ENCODE data around the gene H1-8.
"Not testable (repeated sequence)": the region's sequence is repeated elsewhere in the genome, so short reads cannot be mapped to it uniquely, and the experiment has no call there.

Gene H1-8, protein sequence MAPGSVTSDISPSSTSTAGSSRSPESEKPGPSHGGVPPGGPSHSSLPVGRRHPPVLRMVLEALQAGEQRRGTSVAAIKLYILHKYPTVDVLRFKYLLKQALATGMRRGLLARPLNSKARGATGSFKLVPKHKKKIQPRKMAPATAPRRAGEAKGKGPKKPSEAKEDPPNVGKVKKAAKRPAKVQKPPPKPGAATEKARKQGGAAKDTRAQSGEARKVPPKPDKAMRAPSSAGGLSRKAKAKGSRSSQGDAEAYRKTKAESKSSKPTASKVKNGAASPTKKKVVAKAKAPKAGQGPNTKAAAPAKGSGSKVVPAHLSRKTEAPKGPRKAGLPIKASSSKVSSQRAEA

DNA sequence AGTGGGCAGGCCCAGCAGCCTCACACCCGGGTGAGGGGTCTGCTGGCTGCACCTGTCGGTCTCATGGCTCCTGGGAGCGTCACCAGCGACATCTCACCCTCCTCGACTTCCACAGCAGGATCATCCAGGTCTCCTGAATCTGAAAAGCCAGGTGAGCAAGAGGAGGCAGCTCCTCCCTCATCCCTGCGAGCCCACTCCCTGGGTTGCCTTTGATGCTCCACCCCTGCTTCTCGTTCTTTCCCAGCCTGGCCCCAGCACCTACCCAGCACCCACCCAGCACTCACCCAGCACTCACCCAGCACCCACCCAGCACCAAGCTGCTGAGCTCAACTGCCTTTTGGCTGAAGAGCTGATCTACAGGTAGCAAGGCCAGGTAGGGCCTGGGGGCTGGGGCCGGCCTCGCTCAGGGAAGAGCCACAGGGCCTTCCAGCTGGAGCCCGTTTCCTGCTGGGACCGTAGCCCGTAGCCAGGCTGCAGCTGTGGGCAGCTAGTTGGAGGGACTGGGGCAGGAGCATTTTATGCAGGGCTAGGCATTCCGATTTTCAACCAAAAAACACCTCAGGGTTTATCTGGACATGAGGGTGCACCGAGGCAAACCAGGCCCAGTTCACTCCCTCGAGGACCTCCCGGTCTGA, at the start of gene H1-8:
Gene H1-8, plus strand, starts transcription at position 20 of the 635 bp plus-strand sequence. Its CDS starts 44 bp downstream, at position 64.
- no peak for FAIRE-seq

DNA sequence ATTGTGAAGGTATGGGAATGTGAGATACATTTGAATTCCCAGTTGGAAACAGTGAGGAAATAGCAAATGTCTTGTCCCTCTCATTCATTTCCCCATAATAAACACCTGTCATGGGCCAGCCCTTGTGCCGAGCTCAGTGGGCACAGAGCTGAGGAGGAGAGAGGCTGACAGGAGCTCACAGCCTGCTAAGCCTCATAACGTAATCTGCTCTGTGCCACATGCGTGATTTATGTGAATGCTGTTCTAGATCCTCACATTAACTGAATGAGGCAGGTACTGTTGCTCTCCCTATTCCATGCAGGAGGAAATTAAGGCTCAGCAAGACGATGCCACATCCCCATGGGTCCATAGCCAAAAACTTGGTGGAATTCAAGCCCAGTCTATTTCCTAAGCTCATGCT, 49.8 kb upstream of the H1-8 start:
- no peak for FAIRE-seq

DNA sequence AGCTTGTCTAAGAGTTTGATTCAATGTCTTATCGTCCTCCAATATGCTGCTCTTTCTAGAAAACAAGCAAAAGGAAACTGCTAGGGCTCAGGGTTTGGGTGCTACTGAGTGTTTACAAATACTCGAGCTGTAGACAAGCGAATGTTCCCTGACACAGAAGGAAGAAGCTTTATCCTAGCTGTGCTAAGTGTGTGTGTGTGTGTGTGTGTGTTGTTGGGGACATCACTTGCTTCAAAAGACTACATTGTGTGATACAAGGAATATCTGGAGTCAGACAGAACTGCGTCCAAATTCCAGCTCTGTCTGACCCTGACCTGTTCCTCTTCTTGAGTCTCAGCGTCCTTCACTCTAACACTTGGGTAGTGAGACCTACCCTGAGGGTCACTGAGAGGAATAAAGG, 48.5 kb upstream of the H1-8 start:
- FAIRE-seq: not testable (repeated sequence)

DNA sequence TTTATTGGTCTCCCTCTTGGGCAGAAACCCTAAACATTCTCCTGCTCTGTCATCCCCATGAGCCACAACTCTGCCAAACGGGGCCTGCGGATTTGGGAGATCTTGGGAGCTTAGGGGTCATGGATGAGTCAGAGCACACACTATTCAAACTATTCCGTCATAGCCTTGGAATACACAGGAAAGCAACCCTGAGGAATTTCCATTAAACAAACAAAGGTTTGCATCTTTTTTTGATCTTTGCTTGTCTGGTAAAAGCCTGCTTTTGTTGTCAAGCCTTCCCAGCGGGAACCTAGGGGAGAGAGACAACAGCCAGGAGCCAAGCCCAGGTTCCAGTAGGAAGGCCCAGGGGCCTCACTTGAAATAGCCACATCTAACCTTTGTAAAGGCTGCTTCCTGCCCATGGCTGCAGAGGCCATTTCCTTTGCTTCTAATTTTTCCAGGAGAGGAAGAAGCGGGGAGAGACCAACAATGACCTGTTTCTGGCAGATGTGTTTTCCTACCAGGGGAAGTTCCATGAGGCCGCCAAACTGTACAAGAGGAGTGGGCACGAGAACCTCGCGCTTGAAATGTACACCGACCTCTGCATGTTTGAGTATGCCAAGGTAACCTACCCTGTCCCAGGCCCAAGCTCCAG, 47.9 kb upstream of the H1-8 start:
- FAIRE-seq: not testable (repeated sequence)

DNA sequence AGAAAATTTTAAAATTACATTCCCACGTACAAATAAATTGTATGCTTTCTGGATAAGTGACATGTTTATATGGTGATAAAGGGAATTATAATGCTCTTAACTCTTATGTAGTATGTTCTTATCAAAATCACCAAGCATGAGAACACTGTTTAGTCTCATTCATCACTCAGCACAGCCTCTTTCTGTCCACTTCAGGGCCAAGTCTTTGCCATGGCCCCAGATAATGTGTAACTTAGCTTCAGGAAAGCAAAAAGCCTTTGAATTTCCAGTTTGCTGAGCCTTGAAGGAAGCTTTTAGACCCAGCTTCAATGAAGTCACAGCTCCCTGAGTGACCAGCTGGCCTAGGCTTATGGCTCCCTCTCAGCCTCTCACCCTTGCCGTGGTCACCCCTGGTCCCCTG, 45.1 kb upstream of the H1-8 start:
- not testable (repeated sequence) for FAIRE-seq

DNA sequence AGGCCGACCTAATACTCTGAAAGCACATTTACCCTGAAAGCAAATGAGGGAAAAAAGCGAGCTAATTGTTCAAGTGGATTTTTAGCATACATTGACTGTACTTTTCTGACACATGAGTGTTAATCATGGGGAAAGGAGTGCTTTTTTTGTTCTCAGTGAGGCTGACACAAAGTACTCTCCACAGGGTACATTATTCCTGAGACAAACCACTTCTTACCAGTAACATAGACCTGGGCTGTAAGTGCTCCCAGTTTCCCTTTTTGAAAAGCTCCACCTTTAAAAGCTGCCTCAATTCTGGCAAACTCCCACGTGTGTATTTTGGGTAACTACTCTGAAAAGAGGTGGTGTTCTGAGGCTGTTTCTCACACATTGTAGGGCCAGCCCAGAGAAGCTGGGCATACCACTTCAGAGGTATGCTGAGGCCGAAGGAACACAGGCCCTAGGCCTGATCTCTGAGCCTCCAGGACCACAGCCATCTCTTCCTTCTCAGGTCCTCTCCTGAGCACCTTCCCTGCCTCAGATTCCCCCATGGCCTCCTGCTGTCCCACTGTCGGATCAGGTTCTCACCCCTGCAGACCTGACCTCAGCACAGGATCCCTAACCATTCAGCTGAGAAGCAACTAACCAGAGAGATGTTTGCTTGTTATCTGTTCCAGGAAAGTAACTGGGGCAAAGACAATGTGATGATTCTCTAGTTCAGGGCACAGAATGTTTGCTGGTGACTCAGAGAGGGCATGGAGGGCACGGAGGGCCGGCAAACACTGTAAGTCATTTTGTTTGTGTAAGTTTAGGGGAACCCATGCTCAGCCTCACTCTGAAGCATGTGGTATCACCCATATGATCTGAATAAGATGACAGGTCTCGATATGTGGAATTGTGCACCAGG, 44.1 kb upstream of the H1-8 start:
- not testable (repeated sequence) for FAIRE-seq

DNA sequence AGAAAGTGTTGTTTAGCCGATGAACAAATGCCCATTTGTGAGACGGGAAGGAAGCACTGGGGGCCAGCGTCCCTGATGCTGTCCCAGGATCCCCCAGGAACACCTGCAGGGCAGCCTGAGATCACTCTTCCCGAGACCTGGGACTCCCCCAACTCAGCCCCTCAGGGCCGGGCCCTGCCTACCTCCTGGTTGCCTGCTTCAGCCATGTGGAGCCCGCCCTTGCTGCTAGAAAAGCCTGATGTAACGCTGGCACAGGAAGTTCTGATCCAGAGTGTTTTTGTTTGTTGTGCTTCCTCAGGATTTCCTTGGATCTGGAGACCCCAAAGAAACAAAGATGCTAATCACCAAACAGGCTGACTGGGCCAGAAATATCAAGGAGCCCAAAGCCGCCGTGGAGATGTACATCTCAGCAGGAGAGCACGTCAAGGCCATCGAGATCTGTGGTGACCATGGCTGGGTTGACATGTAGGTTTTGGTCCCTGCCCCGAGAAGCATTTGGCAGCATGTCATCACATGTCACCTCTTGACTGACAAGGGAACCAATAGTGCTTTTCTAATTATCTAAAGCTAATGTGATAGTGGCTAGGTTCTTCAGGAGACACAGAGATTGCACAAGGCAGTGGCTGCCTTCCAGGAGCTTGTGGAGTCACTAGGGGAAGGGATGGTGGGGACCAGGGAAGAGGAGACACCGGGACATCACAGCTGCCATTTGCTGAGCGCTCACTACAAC, 43.2 kb upstream of the H1-8 start:
- not testable (repeated sequence) for FAIRE-seq

DNA sequence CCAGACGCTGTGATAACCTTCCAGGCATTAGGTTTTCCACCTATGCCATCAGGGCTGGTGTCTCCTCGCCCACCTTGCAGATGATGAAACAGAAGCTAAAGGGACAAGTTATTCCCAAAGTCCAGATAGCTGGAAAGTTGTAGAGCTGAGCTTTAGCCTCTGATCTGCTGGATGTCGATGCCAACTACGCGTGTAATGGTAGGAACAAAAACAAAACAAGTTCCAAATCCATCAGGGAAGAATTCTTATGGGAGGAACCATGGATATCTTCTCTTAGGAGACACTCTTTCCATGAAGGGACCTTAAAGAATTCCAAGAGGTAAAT, 42.7 kb upstream of the H1-8 start:
- FAIRE-seq: no peak

DNA sequence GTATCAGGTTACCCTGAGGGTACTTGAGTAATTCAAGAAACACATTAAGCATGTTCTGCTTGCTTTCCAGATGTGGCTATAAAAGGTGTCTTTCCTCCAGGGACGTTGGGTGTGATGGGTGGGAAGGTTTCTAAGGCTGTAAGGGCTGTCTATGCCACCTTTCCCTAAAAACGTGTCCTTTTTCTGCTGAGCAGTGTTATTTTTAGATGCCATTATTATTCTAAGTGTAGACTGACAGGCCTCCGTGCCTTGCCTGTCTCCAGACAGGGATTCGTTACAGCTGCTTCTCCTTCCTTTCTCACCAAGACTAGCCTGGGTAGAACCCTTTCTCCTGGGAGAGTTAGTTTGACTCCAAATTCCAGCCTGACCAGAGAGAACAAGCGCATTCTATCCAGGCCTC, 41.3 kb upstream of the H1-8 start:
- FAIRE-seq: no peak

DNA sequence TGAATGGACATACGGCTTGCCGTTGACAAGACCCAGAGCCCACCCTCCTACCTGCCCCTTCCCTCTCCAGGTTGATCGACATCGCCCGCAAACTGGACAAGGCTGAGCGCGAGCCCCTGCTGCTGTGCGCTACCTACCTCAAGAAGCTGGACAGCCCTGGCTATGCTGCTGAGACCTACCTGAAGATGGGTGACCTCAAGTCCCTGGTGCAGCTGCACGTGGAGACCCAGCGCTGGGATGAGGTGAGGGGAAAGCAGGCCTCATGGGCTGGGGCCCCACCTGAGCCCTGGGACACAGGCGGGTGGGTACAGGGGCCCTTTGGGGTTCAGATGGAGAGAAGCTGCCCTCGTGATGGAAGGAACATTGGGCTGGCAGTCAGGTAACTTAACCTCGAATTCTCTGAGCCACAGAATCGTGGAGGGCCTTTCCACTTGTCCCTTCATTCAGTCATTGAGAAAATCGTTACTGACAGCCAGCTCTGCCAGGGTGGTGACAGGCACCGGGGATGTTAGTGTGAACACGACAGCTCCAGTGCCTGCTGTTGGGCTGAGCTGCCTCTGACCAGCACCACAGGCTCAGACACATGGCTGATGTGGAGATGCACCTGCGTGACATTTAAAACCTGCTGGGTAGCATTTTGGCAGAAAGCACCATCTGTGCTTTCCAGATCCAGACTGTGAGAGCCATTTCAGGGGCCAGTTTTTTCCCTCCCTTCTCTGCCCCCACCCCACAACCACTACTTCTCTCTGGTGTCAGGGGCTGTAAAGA, 40.1 kb upstream of the H1-8 start:
- FAIRE-seq: no peak

DNA sequence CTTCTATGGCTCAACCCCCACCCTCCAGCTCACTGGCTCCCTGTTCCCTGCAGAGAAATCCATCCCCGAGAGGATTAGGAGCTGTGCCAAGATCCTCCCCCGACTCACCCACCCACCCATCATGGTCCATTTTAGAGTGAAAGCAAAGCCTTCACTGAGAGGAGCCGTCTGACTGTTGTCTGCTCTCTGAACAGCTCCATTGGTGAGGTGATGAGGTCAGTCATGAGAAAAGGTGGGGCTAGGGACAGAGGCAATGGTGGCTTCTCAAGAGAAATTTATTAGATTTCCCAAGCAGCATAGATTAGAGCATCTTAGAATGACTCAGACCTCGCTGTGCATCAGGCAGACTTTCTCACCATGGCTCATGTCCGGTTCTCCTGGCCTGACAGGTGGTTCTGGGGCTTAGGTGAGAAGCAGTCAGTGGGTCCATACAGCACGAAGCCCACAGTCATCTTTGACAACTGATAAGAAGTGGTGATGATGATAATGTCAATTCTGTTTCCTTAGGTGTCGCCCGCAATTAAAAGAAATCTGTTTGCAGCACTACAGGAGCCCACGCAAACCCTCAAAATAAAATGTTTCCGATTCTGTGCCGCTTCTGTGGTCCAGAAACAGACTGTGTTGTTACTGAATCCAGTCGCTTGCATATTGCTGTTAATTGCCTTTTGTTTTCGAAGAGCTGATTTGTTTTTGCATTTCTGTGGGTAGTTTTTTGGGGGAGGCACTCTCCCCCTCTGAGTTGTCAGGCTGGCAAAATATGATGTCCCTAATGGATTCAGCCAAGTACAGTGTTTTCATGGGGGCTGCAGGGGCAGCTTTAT, 39.3 kb upstream of the H1-8 start:
- FAIRE-seq: no peak

DNA sequence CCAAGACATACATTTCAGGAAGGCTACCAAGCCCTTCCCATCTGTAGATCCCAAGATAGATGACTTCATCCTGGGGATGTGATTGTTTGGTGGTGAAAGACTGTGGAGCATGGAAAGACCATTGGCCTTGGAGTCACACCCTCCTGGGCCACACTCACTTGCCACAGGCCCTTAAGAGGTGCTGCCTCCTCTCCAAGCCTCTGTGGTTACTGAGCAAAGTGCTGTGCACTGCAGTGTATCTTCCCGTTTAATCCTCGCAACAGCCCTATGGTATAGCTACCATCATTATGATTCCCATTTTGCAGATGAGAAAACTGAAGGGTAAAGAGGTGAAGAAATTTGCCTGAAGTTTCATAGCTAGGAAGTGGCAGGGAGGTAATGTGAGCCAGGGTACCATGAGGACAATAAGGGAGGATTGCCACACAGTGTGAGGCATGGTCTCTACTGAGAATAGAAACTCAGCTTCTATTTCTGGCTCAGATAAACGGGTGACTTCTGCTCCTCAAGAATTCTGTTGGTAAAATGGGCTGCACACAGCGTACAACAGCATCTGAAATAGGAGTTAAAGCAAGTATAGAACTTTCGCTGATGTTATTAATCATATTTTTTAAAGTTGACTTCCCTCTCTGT, 38.4 kb upstream of the H1-8 start:
- FAIRE-seq: no peak

DNA sequence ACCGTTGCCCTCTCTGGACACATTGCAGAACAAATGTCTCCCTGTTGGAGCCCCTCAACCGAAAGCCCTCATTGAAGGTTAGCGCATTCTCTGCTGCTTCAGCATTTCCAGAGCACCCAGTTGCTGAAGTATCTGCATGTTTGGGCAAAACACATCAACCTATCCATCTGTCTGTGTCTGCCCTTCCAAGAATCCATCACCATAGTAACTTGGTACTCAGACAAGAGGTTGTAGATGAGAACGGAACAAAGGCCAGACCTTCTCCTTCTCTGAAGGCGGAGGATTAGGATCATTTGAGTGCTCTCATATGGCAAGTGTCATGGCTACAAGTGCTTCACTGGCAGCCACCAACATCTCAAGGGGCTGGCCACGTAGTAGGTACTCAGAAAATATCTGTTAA, 37.6 kb upstream of the H1-8 start:
- FAIRE-seq: no peak

DNA sequence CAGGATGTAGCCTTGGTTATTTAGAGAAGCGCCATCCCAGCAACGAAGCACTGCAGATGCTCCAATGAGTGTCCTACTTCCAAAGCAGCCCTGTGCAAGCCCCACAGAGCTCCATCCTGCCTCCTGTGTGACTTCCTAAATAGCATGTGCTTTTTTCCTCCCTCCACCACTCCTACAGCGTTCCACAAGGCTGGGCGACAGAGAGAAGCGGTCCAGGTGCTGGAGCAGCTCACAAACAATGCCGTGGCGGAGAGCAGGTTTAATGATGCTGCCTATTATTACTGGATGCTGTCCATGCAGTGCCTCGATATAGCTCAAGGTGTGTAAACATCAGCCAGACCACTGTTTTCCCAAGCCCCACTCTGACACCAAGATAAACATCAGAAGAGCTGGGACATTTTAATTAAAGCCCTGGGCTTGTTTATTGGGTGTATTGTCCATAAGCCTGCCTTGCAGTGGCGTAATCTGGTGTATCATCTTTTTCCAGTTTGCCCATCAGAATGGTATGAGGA, 36.7 kb upstream of the H1-8 start:
- FAIRE-seq: no peak

DNA sequence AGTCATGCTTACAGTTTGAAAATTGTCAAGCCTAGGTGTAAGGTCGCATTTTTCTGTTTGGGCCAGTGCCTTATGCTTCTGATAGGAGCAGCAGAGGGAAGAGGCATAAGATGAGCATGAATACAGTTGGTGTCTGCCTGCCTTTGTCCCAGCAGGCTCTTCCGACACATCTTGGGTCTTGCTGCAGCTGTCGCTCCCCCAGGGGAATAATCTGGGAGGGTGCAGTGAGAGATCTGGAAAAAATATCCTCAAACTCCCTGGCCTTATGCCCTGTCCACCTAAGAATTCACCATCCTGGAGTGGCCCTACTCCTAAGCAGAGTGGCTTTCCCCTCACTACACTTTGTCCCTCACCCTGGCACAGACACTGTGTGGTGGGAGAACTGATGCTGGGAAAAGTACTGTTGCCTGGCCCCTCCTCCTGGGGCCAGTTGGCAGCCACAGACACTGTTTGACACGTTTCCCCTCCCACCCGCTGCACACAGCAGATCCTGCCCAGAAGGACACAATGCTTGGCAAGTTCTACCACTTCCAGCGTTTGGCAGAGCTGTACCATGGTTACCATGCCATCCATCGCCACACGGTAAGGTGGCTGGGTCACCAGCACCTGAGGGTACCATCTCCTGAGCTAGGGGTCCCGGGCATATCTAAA, 35.7 kb upstream of the H1-8 start:
- FAIRE-seq: no peak

DNA sequence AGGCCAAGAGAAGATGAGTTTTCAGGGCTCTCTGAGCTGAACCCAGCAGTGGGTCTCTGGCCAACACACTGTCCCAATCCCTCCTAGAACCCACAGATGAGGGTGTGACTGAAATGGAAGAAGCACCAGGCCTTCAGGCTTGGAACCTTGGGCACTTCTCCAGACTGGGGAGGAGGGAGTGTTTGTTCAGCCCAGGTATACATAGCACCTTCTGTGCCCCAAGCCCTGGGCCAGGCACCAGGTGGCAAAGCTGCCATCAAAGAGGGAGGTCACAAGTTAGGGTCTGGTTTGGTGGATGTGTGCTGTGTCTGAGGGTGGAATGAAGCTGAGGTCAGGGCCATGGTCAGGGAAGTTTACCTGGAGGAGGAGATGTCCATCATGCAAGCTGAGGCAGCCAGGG, 30.4 kb upstream of the H1-8 start:
- FAIRE-seq: no peak

DNA sequence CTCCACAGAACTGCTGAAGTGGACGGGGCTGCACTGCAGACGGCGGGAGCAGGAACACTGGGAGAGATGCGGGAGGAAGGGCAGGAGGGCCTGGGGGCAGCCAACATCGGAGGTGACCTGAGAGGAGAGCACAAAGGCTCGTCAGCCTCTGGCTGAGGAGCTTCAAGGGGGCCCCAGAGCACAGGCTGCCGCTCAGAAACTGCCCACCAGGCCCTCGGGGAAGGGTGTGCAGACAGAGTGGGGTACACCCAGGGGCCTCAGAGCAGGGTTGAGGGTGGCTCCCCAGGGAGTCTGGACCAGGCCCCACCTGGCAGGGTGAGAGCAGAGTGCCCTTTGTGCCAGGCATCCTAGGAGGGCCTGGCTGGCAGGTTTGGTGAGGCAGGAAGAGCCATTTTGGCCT, 29.3 kb upstream of the H1-8 start:
- no peak for FAIRE-seq

DNA sequence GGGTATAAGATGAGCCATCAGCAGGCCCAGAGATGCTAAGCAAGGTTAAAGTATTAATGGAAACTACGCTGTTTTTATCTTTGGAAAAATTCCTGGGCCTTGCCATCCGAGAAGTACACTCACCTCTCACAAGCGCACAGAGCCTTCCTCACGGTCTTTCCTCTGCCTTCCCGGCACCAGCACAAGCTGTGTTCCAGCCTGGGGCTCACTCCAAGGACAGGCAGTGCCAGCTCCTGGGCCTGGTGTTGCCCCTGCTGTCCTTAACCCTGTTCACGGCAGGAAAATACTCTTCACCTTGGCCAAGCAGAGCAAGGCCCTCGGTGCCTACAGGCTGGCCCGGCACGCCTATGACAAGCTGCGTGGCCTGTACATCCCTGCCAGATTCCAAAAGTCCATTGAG, 28.9 kb upstream of the H1-8 start:
- no peak for FAIRE-seq

DNA sequence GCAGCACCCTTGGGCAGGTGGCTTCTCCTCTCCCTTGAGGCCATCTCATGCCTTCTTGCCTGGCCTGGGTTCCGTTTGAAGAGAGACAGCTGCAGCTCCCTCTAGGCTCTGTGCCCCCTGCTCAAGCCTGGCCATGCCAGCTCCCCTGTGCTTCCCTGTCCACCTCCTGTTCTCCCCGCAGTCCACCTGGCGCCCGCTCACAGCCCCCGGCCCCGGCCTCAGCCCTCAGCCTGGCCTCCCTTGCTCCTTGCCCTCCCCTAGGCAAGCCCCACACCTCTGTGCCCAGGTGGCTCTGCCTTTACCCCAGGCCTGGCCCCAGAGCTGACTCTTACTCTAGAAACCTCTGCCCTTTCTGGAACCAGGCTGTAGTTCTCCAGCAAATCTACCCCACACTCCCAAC, 28.4 kb upstream of the H1-8 start:
- FAIRE-seq: no peak
